ENCODE data around the gene KLF1. TPM values are rescaled to one million over a fixed set of nuclear protein-coding genes. Genes with fewer than 3 reads are reported as not detected.

The KLF1 gene
- total and polyA plus RNA-seq, 2 of the 13 experiments (the other 11 are each of a cell fraction or from before 2014, with no cell fraction given): not detected

DNA sequence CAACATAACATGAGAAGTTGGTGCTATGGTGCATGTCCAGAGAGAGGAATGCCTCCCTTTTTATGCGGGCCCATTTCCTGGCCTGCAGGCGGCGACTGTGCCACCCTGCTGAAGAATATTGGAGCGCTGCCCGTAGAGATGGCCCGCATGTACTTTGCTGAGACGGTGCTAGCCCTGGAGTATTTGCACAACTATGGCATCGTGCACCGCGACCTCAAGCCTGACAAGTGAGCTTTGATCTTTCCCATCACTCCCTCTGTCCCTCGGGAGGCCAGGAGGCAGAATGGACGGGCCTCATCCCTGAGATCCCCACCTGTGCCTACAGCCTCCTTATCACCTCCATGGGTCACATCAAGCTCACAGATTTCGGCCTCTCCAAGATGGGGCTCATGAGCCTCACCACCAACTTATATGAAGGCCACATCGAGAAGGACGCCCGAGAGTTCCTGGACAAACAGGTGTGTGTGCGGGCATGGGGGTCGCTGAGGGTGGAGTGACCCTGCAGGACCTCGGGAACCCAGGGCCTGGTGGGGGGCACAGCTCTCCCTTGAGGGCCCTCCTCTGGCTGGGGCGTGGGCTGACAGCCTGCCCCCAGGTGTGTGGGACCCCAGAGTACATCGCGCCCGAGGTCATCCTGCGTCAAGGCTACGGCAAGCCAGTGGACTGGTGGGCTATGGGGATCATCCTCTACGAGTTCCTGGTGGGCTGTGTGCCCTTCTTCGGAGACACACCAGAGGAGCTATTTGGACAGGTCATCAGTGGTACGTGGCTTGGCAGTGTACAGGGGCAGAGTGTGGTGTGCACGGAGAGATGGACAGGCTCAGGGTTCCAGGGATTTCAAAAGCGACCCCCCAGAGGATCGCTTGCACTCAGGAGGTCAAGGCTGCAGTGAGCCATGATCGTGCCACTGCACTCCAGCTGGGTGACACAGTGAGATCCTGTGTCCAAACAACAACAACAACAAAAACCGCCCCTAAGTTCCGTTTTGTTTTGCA lies 22.0 kb downstream of the KLF1 start (continued):
- TF ChIP-seq ZNF740 (CRISPR knock-in tag; IDR thresholded peaks at IDR 0.05) (0 out of 2 replicates have a peak, but pooled peaks have one; percentile 23), NCOR1 (IDR thresholded peaks at IDR 0.05; ENCODE audit: borderline replicate concordance, low read length) (peak; percentile 26; the same call in 1 of the 2 replicates), SRSF9 (IDR thresholded peaks at IDR 0.05; ENCODE audit: borderline replicate concordance, insufficient read depth, low read depth, low read length, poor library complexity, severe bottlenecking) (no peak), NR2C2 (CRISPR knock-in tag; IDR thresholded peaks at IDR 0.05; ENCODE audit: borderline replicate concordance) (peak; percentile 60; the same call in 1 of the 2 replicates), CHD4 (IDR thresholded peaks at IDR 0.05; ENCODE audit: borderline replicate concordance, low read length) (no peak), KLF16 (CRISPR knock-in tag; IDR thresholded peaks at IDR 0.05) (peak in 1 of 2 experiments; percentile 38; a peak in 1 of 4 replicates), STAG1 (CRISPR knock-in tag; IDR thresholded peaks at IDR 0.05) (peak; percentile 67), ZKSCAN8 (CRISPR knock-in tag; IDR thresholded peaks at IDR 0.05; ENCODE audit: borderline replicate concordance) (no peak), ZNF574 (CRISPR knock-in tag; IDR thresholded peaks at IDR 0.05) (peak; percentile 64), ZSCAN25 (CRISPR knock-in tag; IDR thresholded peaks at IDR 0.05) (0 out of 2 replicates have a peak, but pooled peaks have one; percentile 29), YY1 (IDR thresholded peaks at IDR 0.05; ENCODE audit: insufficient read depth, insufficient replicate concordance, low read depth, low read length) (peak; percentile 35), PTBP1 (IDR thresholded peaks at IDR 0.05; ENCODE audit: low read depth, low read length, poor library complexity, severe bottlenecking) (no peak), BHLHE40 (IDR thresholded peaks at IDR 0.05; ENCODE audit: low read length) (peak; percentile 25; the same call in 1 of the 2 replicates), ZNF124 (CRISPR knock-in tag; IDR thresholded peaks at IDR 0.05) (no peak), NFKB2 (CRISPR knock-in tag; IDR thresholded peaks at IDR 0.05; ENCODE audit: borderline replicate concordance) (peak; percentile 23; the same call in 1 of the 2 replicates), RXRB (CRISPR knock-in tag; IDR thresholded peaks at IDR 0.05; ENCODE audit: borderline replicate concordance) (peak; percentile 29; the same call in 1 of the 2 replicates), ZSCAN21 (CRISPR knock-in tag; IDR thresholded peaks at IDR 0.05; ENCODE audit: borderline replicate concordance) (peak; percentile 65; the same call in 1 of the 2 replicates), ZFP82 (CRISPR knock-in tag; IDR thresholded peaks at IDR 0.05; ENCODE audit: borderline replicate concordance) (no peak), RFXAP (CRISPR knock-in tag; IDR thresholded peaks at IDR 0.05; ENCODE audit: borderline replicate concordance) (peak; percentile 43; the same call in 1 of the 2 replicates)
- TF ChIP-seq, protein P1, sequence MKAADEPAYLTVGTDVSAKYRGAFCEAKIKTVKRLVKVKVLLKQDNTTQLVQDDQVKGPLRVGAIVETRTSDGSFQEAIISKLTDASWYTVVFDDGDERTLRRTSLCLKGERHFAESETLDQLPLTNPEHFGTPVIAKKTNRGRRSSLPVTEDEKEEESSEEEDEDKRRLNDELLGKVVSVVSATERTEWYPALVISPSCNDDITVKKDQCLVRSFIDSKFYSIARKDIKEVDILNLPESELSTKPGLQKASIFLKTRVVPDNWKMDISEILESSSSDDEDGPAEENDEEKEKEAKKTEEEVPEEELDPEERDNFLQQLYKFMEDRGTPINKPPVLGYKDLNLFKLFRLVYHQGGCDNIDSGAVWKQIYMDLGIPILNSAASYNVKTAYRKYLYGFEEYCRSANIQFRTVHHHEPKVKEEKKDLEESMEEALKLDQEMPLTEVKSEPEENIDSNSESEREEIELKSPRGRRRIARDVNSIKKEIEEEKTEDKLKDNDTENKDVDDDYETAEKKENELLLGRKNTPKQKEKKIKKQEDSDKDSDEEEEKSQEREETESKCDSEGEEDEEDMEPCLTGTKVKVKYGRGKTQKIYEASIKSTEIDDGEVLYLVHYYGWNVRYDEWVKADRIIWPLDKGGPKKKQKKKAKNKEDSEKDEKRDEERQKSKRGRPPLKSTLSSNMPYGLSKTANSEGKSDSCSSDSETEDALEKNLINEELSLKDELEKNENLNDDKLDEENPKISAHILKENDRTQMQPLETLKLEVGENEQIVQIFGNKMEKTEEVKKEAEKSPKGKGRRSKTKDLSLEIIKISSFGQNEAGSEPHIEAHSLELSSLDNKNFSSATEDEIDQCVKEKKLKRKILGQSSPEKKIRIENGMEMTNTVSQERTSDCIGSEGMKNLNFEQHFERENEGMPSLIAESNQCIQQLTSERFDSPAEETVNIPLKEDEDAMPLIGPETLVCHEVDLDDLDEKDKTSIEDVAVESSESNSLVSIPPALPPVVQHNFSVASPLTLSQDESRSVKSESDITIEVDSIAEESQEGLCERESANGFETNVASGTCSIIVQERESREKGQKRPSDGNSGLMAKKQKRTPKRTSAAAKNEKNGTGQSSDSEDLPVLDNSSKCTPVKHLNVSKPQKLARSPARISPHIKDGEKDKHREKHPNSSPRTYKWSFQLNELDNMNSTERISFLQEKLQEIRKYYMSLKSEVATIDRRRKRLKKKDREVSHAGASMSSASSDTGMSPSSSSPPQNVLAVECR (CRISPR knock-in tag; IDR thresholded peaks at IDR 0.05; ENCODE audit: borderline replicate concordance): peak; percentile 50; the same call in 1 of the 2 replicates
